ENCODE data around the gene ARID4B. TPM values are rescaled to one million over a fixed set of nuclear protein-coding genes. Genes with fewer than 3 reads are reported as not detected.
"Not testable (repeated sequence)": the region's sequence is repeated elsewhere in the genome, so short reads cannot be mapped to it uniquely, and the experiment has no call there.

The ARID4B gene
- polyA plus RNA-seq, 2 of the 4 experiments (the other 2 are of a cell fraction): 14.9 to 16.0 TPM

DNA sequence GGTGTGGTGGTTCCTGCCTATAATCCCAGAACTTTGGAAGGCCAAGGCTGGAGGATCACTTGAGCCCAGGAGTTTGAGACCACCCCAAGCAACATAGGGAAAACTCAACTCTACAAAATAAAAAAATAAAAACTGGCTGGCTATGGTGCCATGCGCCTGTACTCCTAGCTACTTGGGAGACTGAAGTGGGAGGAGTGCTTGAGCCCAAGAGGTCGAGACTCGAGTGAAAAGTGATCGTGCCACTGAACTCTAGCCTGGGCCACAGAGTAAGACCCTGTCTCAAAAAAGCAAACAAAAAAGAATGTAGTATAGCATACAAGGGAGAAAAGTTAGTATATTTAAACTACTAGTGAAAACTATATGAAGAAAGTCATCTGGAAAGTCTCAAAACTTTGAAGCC is 66.7 kb downstream of the ARID4B start:
- CTCF ChIA-PET: interaction anchor here (0.9 to 1.8 kb wide), 6 partner anchors 9 to 523 kb away, joined by 3 to 7 read pairs (median 4); no protein-coding TSS in a partner anchor
- H3K4me3 ChIP-seq: no peak overlapping the region
- TF ChIP-seq HMGXB4 (CRISPR knock-in tag; IDR thresholded peaks at IDR 0.05; ENCODE audit: borderline replicate concordance) (no peak), POLR2A (IDR thresholded peaks at IDR 0.05; ENCODE audit: low read length) (no peak), RNF2 (IDR thresholded peaks at IDR 0.05; ENCODE audit: borderline replicate concordance, low read depth) (no peak), E2F6 (IDR thresholded peaks at IDR 0.05; ENCODE audit: borderline replicate concordance, low read depth) (no peak), KDM5A (IDR thresholded peaks at IDR 0.05) (no peak), BHLHE40 (IDR thresholded peaks at IDR 0.05; ENCODE audit: low read depth, low read length) (no peak), GATA3 (IDR thresholded peaks at IDR 0.05; ENCODE audit: borderline replicate concordance) (no peak)
- H3K4me1 ChIP-seq: peaks cover 4% of the 10 kb centered on the region; the same call in 2 of the 3 replicates
- H3K4me2 ChIP-seq: no peak overlapping the region
- no peak for FAIRE-seq
- 90% methylated on average over 4 of the region's 4 CpGs for WGBS (ENCODE audit: missing lambda C conversion rate)
- POLR2A ChIA-PET: no interaction called here
- ATAC-seq: no peak
- H3K27ac ChIP-seq: no peak overlapping the region
- no peak for DNase-seq (ENCODE audit: low read depth in 1 of 2, low spot score in 1 of 2)
- H3K9me3 ChIP-seq: no peaks in the 10 kb centered on the region

DNA sequence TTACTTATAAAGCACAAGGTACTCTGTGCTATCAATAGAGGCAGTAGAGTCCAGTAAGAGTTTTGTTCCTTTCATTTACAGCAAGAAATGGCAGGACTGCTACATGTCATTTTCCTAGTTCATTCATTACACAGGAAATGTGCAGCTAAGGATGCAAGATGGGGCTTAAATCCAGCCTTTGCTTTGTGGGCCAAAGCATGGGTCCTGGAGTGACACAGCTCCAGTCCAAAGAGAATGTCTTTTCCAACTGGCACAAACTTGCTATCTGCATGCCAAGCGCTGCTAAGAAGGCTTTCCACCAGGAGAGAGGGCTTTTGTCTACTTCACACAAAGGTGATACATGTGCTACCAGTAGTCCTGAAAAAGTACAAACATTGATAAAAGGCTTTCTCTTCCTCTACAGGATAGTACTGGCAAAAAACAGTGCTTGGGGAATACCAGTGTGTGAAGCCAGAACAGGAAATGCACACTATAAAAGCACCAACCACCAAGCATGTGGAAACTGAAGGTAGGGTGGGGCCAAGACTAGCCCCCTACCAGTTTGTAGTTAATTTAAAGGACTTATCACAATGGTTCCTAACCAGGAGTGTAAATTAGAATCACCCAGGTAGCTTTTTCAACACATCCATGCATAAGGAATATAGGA is 68.7 kb downstream of the ARID4B start:
- no peak for FAIRE-seq
- Histone ChIP-seq H3K9me3 (no peaks in the 10 kb centered on the region), H3K27ac (no peak overlapping the region), H3K4me3 (no peak overlapping the region), H3K4me2 (no peak overlapping the region), H3K4me1 (no peaks in the 10 kb centered on the region)
- ChIA-PET CTCF (interaction anchor here (0.7 to 5.4 kb wide), 5 partner anchors 16 to 245 kb away, joined by 3 to 27 read pairs (median 4); partner anchors contain the start of gene B3GALNT2), POLR2A (no interaction called here)
- peak in 1 of 2 experiments; percentile 47; a peak in 3 of 6 replicates for ATAC-seq
- no peak for TF ChIP-seq RFX5 (IDR thresholded peaks at IDR 0.05)
- no peak for TF ChIP-seq NR3C1 (IDR thresholded peaks at IDR 0.05)
- TF ChIP-seq, protein P1, sequence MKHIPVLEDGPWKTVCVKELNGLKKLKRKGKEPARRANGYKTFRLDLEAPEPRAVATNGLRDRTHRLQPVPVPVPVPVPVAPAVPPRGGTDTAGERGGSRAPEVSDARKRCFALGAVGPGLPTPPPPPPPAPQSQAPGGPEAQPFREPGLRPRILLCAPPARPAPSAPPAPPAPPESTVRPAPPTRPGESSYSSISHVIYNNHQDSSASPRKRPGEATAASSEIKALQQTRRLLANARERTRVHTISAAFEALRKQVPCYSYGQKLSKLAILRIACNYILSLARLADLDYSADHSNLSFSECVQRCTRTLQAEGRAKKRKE (CRISPR knock-in tag; IDR thresholded peaks at IDR 0.05; ENCODE audit: low read depth): no peak
- no peak for TF ChIP-seq EP300 (IDR thresholded peaks at IDR 0.05)
- TF ChIP-seq EHMT2 (IDR thresholded peaks at IDR 0.05; ENCODE audit: low read depth): no peak
- TF ChIP-seq ESRRA (IDR thresholded peaks at IDR 0.05; ENCODE audit: borderline replicate concordance, low read length): no peak
- no peak for DNase-seq (ENCODE audit: low read depth in 1 of 2, low spot score in 1 of 2)
- WGBS (ENCODE audit: missing lambda C conversion rate): 100% methylated on average over 1 of the region's 1 CpG

DNA sequence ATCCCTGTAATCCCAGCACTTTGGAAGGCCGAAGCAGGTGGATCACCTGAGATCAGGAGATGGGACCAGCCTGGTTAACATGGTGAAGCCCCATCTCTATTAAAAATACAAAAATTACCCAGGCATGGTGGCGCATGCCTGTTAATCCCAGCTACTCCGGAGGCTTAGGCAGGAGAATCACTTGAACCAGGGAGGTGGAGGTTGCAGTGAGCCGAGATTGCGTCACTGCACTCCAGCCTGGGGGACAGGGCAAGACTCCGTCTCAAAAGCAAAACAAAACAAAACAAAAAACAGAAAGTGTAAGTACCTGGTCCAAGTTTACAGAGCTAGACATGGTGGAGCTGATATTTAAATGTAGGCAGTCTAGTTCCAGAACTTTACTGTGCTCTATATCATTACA is 69.9 kb downstream of the ARID4B start:
- not testable (repeated sequence) for ATAC-seq
- CTCF ChIA-PET: interaction anchor here (0.5 to 5.4 kb wide), 4 partner anchors 69 to 246 kb away, joined by 3 to 27 read pairs (median 4); partner anchors contain the start of gene B3GALNT2

GRCh38 chr1:235254721-235255120 is 73.3 kb downstream of the ARID4B start:
- no peak for ATAC-seq
- H3K4me2 ChIP-seq: no peak overlapping the region
- ChIA-PET CTCF (interaction anchor here (5.4 kb wide), 1 partner anchor 162 kb away, joined by 27 read pairs; no protein-coding TSS in a partner anchor), POLR2A (no interaction called here)
- no peak for FAIRE-seq
- 43% methylated on average over 1 of the region's 1 CpG for WGBS (ENCODE audit: missing lambda C conversion rate)
- H3K27ac ChIP-seq: no peak overlapping the region
- no peaks in the 10 kb centered on the region for H3K9me3 ChIP-seq
- DNase-seq (ENCODE audit: low read depth in 1 of 2, low spot score in 1 of 2): no peak
- H3K4me3 ChIP-seq: no peak overlapping the region
- H3K4me1 ChIP-seq: peaks cover 6% of the 10 kb centered on the region; the same call in 1 of the 3 replicates
- no peak for TF ChIP-seq KDM1A (IDR thresholded peaks at IDR 0.05; ENCODE audit: low read depth)
- no peak for TF ChIP-seq E2F6 (IDR thresholded peaks at IDR 0.05; ENCODE audit: borderline replicate concordance, low read depth)
- no peak for TF ChIP-seq NFE2L2 (conservative IDR thresholded peaks at IDR 0.05; ENCODE audit: low read length)
- TF ChIP-seq TP53 (CRISPR knock-in tag; IDR thresholded peaks at IDR 0.05): no peak
- TF ChIP-seq ZFP36 (IDR thresholded peaks at IDR 0.05; ENCODE audit: borderline replicate concordance, partially characterized antibody): no peak
- no peak for TF ChIP-seq JUNB (IDR thresholded peaks at IDR 0.05)
- TF ChIP-seq CBX2 (IDR thresholded peaks at IDR 0.05; ENCODE audit: borderline replicate concordance, low read depth): no peak
- TF ChIP-seq BHLHE40 (IDR thresholded peaks at IDR 0.05; ENCODE audit: low read depth, low read length): no peak
- no peak for TF ChIP-seq CHD4 (IDR thresholded peaks at IDR 0.05; ENCODE audit: borderline replicate concordance)
- TF ChIP-seq FOSL2 (IDR thresholded peaks at IDR 0.05): no peak
- no peak for TF ChIP-seq FOSL2 (CRISPR knock-in tag; IDR thresholded peaks at IDR 0.05)
- no peak for TF ChIP-seq NR3C1 (IDR thresholded peaks at IDR 0.05)
- TF ChIP-seq HOXB13 (CRISPR knock-in tag; IDR thresholded peaks at IDR 0.05; ENCODE audit: low read depth): no peak
- no peak for TF ChIP-seq ESRRA (IDR thresholded peaks at IDR 0.05; ENCODE audit: borderline replicate concordance, low read length)
- TF ChIP-seq EP300 (IDR thresholded peaks at IDR 0.05): no peak
- no peak for TF ChIP-seq HEYL (CRISPR knock-in tag; IDR thresholded peaks at IDR 0.05)
- TF ChIP-seq USF2 (IDR thresholded peaks at IDR 0.05): no peak

More for the DNA sequence above, 69.9 kb downstream of the ARID4B start:
- not testable (repeated sequence) for H3K27ac ChIP-seq; DNase-seq (ENCODE audit: low read depth in 1 of 2, low spot score in 1 of 2); FAIRE-seq; H3K4me3 ChIP-seq; H3K9me3 ChIP-seq; H3K4me1 ChIP-seq; H3K4me2 ChIP-seq
- WGBS (ENCODE audit: missing lambda C conversion rate): 89% methylated on average over 6 of the region's 6 CpGs
- POLR2A ChIA-PET: interaction anchor here (1.1 kb wide), 1 partner anchor 70 kb away, joined by 3 read pairs; the partner anchor contains the start of genes ARID4B and GGPS1
- TF ChIP-seq CEBPB (IDR thresholded peaks at IDR 0.05): peak in 1 of 2 experiments; percentile 58; a peak in 2 of 4 replicates
